Prostate gland (tissue), 2 donors: Measurements from ENCODE around the gene STK39.

Experiments used
- CTCF ChIP-seq, 4 experiments: fragments of 200-600 bp in 2 of 4; fragments of 450-650 bp in 2 of 4; sonication (generic) in 2 of 4; IDR thresholded peaks; 1 replicate in 3 of 4; 2 replicates in 1 of 4; pipeline ENCODE4 v1.5.1; 2016 to 2019; ENCODE audit warnings: antibody characterized with exemption in 4 of 4, mild to moderate bottlenecking in 2 of 4, moderate library complexity in 2 of 4
- POLR2A ChIP-seq: fragments of 450-650 bp; IDR thresholded peaks from one replicate; pipeline ENCODE4 v1.6.1; 2016; ENCODE audit warnings: antibody characterized with exemption, mild to moderate bottlenecking

- TF ChIP-seq CTCF (IDR thresholded peaks at IDR 0.05) = no peak
- no peak for TF ChIP-seq POLR2A
Observed at GRCh38 chr2:167916756-167917155, 330.6 kb downstream of the STK39 start.
